BJ (cell line): ENCODE measurements around the gene KYAT1. TPM values are rescaled to one million over a fixed set of nuclear protein-coding genes. Genes with fewer than 3 reads are reported as not detected.
A peak's percentile ranks its signal among the peaks of the same experiment; 100 is the strongest.

Experiments
- CTCF ChIA-PET: fragments of 350-600 bp; formaldehyde crosslinking; extraction: SDS; loops from one replicate; lab custom pipeline; 2021; ENCODE audit warnings: antibody characterized with exemption, inconsistent platforms; lab: Yijun Ruan, JAX
- POLR2A ChIA-PET: fragments of 300-600 bp; sonication (Branson Sonifier 250); formaldehyde crosslinking; extraction: SDS; loops from one replicate; lab custom pipeline; 2021; ENCODE audit warnings: antibody characterized with exemption; lab: Charles Lee
- DNase-seq: peaks from one replicate; pipeline ENCODE4 v3.0.0-alpha.2; 2011; ENCODE audit warnings: low read depth
- H3K27me3 ChIP-seq: 2 replicates; pipeline ENCODE4 v1.6.0; 2011; ENCODE audit warnings: low read length; ENCODE audit not compliant: control insufficient read depth, insufficient read depth
- H3K36me3 ChIP-seq: 2 replicates; pipeline ENCODE4 v1.5.1; 2011; ENCODE audit warnings: low read length; ENCODE audit not compliant: control insufficient read depth, insufficient read depth
- H3K4me3 ChIP-seq: 2 replicates; pipeline ENCODE4 v1.5.1; 2011; ENCODE audit warnings: low read depth, mild to moderate bottlenecking, control low read depth, low read length
- polyA minus RNA-seq: library from RNA; depleted of rRNA, polyadenylated mRNA; stranded (reverse); fragments of >200 nt; gene quantifications from 2 replicates; pipeline ENCODE4 v1.2.3, GENCODE V29; 2011; rRNA and poly(A)+ RNA removed
- polyA plus RNA-seq: library from polyadenylated mRNA; depleted of rRNA; stranded (reverse); fragments of >200 nt; gene quantifications from 2 replicates; pipeline ENCODE4 v1.2.3, GENCODE V29; 2011; rRNA removed
- TF ChIP-seq, protein P1 (sequence below): IDR thresholded peaks from 2 replicates; pipeline ENCODE4 v1.5.1; 2011; ENCODE audit warnings: low read depth, mild to moderate bottlenecking, control low read depth, inconsistent platforms, low read length, moderate library complexity; ENCODE audit not compliant: insufficient read depth

KYAT1 gene
- polyA plus RNA-seq = 4.9 and 5.6 TPM in 2 replicates
- 1.7 and 5.0 TPM in 2 replicates for polyA minus RNA-seq

DNA sequence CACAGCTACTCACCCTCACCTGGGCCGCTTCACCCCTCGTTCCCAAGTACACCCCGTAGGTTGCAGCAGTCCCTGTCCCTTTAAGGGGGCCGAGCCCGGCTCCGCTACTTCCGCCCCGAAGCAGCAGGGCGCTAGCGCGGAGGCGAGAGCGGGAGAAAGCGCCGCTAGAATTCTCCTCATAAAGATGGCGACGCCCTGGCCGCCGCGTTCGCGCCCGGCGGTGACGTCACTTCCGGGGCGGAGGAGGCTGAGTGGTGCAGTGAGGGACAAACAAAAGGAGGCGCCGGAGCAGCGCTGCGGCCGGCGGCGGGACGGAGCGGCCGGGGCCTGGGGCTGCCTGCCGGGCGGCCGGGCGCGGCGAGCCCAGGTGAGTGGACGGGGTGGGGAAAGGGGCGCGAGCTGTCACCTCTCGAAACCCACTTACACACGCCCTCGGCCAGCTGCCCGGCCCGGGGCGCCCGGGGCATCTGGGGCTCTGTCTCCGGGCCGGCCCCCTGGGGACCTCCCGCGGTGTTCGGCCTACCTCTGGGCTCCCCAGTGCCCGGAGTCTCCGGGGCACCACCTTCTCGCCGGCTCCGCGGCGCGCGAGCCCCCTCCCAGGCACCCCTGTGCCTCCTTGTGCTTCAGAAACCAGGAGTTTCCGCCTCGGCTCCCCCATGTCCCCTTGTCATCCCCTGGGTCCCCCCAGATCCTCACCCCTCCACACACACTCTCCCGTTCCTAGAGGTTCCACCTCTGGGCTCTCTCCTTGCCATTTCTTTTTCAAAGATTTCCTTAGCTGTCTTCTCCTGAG, at the start of gene KYAT1, which contains the start of gene LRRC8A:
KYAT1 (minus strand) TSS at position 67 of the 793 bp plus-strand sequence. CDS start 36,545 bp downstream, outside the sequence.
LRRC8A (plus strand) TSS at position 250 of the 793 bp plus-strand sequence. CDS start 25,032 bp downstream, outside the sequence.
- H3K27me3 ChIP-seq = no peaks in the 10 kb centered on the region
- peak; percentile 70 for DNase-seq
- ChIA-PET CTCF (interaction anchor here (0.8 to 3.5 kb wide), 4 partner anchors 11 to 46 kb away, joined by 3 to 14 read pairs (median 4); partner anchors contain the start of gene PHYHD1), POLR2A (no interaction called here)
- TF ChIP-seq, protein P1, sequence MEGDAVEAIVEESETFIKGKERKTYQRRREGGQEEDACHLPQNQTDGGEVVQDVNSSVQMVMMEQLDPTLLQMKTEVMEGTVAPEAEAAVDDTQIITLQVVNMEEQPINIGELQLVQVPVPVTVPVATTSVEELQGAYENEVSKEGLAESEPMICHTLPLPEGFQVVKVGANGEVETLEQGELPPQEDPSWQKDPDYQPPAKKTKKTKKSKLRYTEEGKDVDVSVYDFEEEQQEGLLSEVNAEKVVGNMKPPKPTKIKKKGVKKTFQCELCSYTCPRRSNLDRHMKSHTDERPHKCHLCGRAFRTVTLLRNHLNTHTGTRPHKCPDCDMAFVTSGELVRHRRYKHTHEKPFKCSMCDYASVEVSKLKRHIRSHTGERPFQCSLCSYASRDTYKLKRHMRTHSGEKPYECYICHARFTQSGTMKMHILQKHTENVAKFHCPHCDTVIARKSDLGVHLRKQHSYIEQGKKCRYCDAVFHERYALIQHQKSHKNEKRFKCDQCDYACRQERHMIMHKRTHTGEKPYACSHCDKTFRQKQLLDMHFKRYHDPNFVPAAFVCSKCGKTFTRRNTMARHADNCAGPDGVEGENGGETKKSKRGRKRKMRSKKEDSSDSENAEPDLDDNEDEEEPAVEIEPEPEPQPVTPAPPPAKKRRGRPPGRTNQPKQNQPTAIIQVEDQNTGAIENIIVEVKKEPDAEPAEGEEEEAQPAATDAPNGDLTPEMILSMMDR = no peak
- peak within 1 kb of the TSS; percentile 85 for H3K4me3 ChIP-seq
- H3K36me3 ChIP-seq = peaks cover 7% of the 10 kb centered on the region

DNA sequence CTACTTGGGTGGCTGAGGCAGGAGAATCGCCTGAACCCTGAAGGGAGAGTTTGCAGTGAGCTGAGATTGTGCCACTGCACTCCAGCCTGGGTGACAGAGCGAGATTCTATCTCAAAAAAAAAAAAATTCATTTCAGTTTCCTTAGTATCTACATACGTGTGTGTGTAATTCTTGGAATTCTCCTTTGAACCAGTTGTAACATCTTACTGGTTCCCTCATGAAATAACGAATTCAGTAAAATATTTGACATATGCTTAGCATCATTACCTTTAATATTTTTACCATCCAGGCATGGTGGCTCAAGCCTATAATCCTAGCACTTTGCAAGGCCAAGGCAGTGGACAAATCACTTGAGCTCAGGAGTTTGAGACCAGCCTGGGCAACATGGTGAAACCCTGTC, 47.8 kb upstream of the KYAT1 start:
- POLR2A ChIA-PET = no interaction called here
- TF ChIP-seq, protein P1 = no peak
- 0 out of 2 replicates have a peak, but pooled peaks cover 3% of the 10 kb centered on the region for H3K36me3 ChIP-seq
- H3K4me3 ChIP-seq = no peak overlapping the region
- CTCF ChIA-PET = interaction anchor here (0.7 to 9.9 kb wide), 8 partner anchors 13 to 228 kb away, joined by 3 to 228 read pairs (median 10); partner anchors contain the start of genes ENDOG, KYAT1, LRRC8A and PKN3
- H3K27me3 ChIP-seq = no peaks in the 10 kb centered on the region
- DNase-seq = no peak

DNA sequence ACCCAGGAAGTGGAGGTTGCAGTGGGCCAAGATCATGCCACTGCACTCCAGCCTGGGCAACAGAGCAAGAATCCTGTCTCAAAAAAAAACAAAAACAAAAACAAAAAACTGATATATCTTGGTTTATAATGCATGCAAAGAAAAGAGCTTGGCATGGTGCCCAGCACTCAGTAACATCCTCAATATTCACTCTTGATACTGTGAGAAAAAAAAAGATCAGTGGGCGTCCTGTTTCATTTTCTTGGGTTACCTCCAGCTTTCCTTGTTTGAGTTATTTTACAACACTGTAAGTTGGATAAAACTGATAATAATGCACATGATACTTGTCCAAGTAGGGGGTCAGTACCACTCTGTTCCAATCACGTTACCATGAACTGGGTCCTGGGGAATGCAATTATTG, 46.9 kb upstream of the KYAT1 start:
- POLR2A ChIA-PET = no interaction called here
- no peaks in the 10 kb centered on the region for H3K27me3 ChIP-seq
- no peak for DNase-seq

DNA sequence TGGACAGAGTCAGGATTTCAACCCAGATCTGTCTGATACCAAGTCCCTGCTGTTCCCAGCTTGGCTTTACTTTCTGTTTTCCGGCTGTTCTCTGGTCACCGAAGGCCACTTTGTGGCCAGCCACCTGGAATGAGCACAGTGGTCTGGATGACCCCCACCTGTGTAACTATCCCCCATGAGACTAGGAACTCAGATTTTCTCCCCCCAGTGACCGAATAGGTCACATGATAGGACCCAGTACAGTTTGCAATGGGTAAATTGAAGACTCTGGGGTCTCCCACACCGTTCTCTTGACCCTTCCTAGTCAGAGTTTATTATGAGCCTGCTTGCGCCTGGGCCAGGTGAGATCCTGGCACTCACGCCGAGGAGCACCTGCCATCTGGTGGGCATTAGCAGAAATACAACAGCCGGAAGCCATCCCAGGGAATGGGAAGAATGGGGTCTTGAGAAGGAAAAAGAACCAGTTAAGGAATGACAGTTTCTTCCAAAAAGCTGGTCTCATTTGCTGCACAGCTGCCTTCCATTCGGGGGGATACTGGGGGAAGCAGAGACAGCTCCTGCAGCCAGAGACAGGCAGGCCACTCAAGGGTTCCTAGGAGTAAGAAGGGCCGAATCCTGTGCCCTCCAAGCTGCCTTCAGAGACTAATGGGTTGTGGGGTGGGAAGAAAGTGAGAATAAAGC, 46.1 kb upstream of the KYAT1 start:
- TF ChIP-seq, protein P1 = peak; percentile 87
- POLR2A ChIA-PET = no interaction called here
- CTCF ChIA-PET = interaction anchor here (0.9 to 9.9 kb wide), 26 partner anchors 9 to 277 kb away, joined by 3 to 228 read pairs (median 8); partner anchors contain the start of genes ENDOG, KYAT1 and LRRC8A

More for the DNA sequence above, 46.9 kb upstream of the KYAT1 start:
- CTCF ChIA-PET = interaction anchor here (0.9 to 9.9 kb wide), 25 partner anchors 8 to 110 kb away, joined by 3 to 228 read pairs (median 9); partner anchors contain the start of genes ENDOG, KYAT1, LRRC8A and SH3GLB2
- H3K36me3 ChIP-seq = 0 out of 2 replicates have a peak, but pooled peaks cover 3% of the 10 kb centered on the region
- no peak overlapping the region for H3K4me3 ChIP-seq
- TF ChIP-seq, protein P1 = no peak

More for the DNA sequence above, 46.1 kb upstream of the KYAT1 start:
- H3K27me3 ChIP-seq = no peaks in the 10 kb centered on the region
- H3K4me3 ChIP-seq = no peak overlapping the region
- no peak for DNase-seq
- H3K36me3 ChIP-seq = 0 out of 2 replicates have a peak, but pooled peaks cover 3% of the 10 kb centered on the region
